GM23338 (cell line): ENCODE data around the gene OLA1. TPM values are rescaled to one million over a fixed set of nuclear protein-coding genes. Genes with fewer than 3 reads are reported as not detected.

Source experiments
- ATAC-seq: fragments of 200-7000 bp; cut with Tn5 transposase; 3 replicates; pipeline ENCODE4 v1.9.1; 2020
- DNase-seq: peaks from one replicate; pipeline ENCODE4 v3.0.0-alpha.2; 2015; ENCODE audit warnings: low spot score
- H2AFZ ChIP-seq: fragments of 200-600 bp; sonication (generic); 2 replicates; pipeline ENCODE4 v1.8.0; 2016; ENCODE audit warnings: antibody characterized with exemption, mild to moderate bottlenecking, moderate library complexity
- H3F3A ChIP-seq: fragments of 200-600 bp; sonication (generic); replicated peaks from 2 replicates; pipeline ENCODE4 v1.8.0; 2017; ENCODE audit warnings: antibody characterized with exemption, mixed run types, low read depth
- H3K27ac ChIP-seq: fragments of 200-600 bp; sonication (generic); 2 replicates; pipeline ENCODE4 v1.6.1; 2016; ENCODE audit warnings: low read depth
- H3K27me3 ChIP-seq: fragments of 200-600 bp; sonication (generic); 2 replicates; pipeline ENCODE4 v1.8.0; 2016; ENCODE audit warnings: mild to moderate bottlenecking, mixed run types, moderate library complexity; ENCODE audit not compliant: insufficient read depth
- H3K36me3 ChIP-seq: fragments of 200-600 bp; sonication (generic); 2 replicates; pipeline ENCODE4 v1.8.0; 2016; ENCODE audit warnings: mild to moderate bottlenecking; ENCODE audit not compliant: insufficient read depth
- H3K4me1 ChIP-seq: fragments of 200-600 bp; sonication (generic); 2 replicates; pipeline ENCODE4 v1.8.0; 2016; ENCODE audit warnings: mild to moderate bottlenecking, moderate library complexity; ENCODE audit not compliant: insufficient read depth
- H3K4me2 ChIP-seq: fragments of 200-600 bp; sonication (generic); 2 replicates; pipeline ENCODE4 v1.7.1; 2017; ENCODE audit warnings: mixed run types
- H3K4me3 ChIP-seq: fragments of 200-600 bp; sonication (generic); 2 replicates; pipeline ENCODE4 v1.6.1; 2016; ENCODE audit warnings: mixed run types
- H3K79me2 ChIP-seq: fragments of 200-600 bp; sonication (generic); replicated peaks from 2 replicates; pipeline ENCODE4 v1.8.0; 2017; ENCODE audit warnings: mild to moderate bottlenecking; ENCODE audit not compliant: insufficient read depth
- H3K9me2 ChIP-seq: fragments of 200-600 bp; sonication (generic); 2 replicates; pipeline ENCODE4 v1.8.0; 2017; ENCODE audit not compliant: insufficient read depth
- H4K20me1 ChIP-seq: fragments of 200-600 bp; sonication (generic); replicated peaks from 2 replicates; pipeline ENCODE4 v1.8.0; 2017; ENCODE audit warnings: mild to moderate bottlenecking; ENCODE audit not compliant: insufficient read depth
- H3K27ac Mint-ChIP-seq: 2 replicates; pipeline ENCODE4 v1.8.0; 2020; ENCODE audit warnings: inconsistent platforms, mild to moderate bottlenecking, moderate library complexity, mixed read lengths
- H3K27me3 Mint-ChIP-seq: 3 replicates; pipeline ENCODE4 v1.8.0; 2022; ENCODE audit warnings: low read depth, mild to moderate bottlenecking, moderate library complexity, mixed read lengths, inconsistent platforms; ENCODE audit not compliant: insufficient read depth, poor library complexity
- H3K36me3 Mint-ChIP-seq: 3 replicates; pipeline ENCODE4 v1.8.0; 2021; ENCODE audit warnings: low read depth, mild to moderate bottlenecking, inconsistent platforms, moderate library complexity, mixed read lengths
- H3K4me1 Mint-ChIP-seq: 3 replicates; pipeline ENCODE4 v1.8.0; 2020; ENCODE audit warnings: mild to moderate bottlenecking, inconsistent platforms, mixed read lengths
- H3K4me3 Mint-ChIP-seq: 3 replicates; pipeline ENCODE4 v1.8.0; 2021; ENCODE audit warnings: moderate library complexity, mild to moderate bottlenecking, inconsistent platforms, mixed read lengths
- H3K9me3 Mint-ChIP-seq: 3 replicates; pipeline ENCODE4 v1.8.0; 2020; ENCODE audit warnings: moderate library complexity, mild to moderate bottlenecking, inconsistent platforms, mixed read lengths
- CREB1 ChIP-seq: fragments of 250-450 bp; sonication (Bioruptor Pico); IDR thresholded peaks from 2 replicates; pipeline ENCODE4 v1.5.0; 2020; ENCODE audit warnings: low read depth, mild to moderate bottlenecking, moderate library complexity
- EZH2 ChIP-seq: fragments of 200-600 bp; sonication (generic); IDR thresholded peaks from one replicate; pipeline ENCODE4 v1.8.0; 2017; ENCODE audit warnings: antibody characterized with exemption, mild to moderate bottlenecking, low read depth; ENCODE audit not compliant: unreplicated experiment
- EZH2phosphoT487 ChIP-seq: fragments of 200-600 bp; sonication (generic); IDR thresholded peaks from one replicate; pipeline ENCODE4 v1.8.1; 2018; ENCODE audit warnings: antibody characterized with exemption; ENCODE audit not compliant: unreplicated experiment
- JUNB ChIP-seq: IDR thresholded peaks from one replicate; pipeline ENCODE4 v1.6.1; 2016; ENCODE audit warnings: antibody characterized with exemption; ENCODE audit not compliant: unreplicated experiment
- NANOG ChIP-seq: IDR thresholded peaks from 2 replicates; pipeline ENCODE4 v1.6.1; 2016; ENCODE audit warnings: antibody characterized with exemption, borderline replicate concordance
- POLR2AphosphoS5 ChIP-seq: IDR thresholded peaks from 2 replicates; pipeline ENCODE4 v1.6.1; 2016; ENCODE audit warnings: antibody characterized with exemption, low read depth
- STAT1 ChIP-seq: IDR thresholded peaks from one replicate; pipeline ENCODE4 v1.6.1; 2016; ENCODE audit warnings: antibody characterized with exemption; ENCODE audit not compliant: unreplicated experiment
- ZNF114 ChIP-seq: fragments of 250-450 bp; sonication (Bioruptor Pico); IDR thresholded peaks from 2 replicates; pipeline ENCODE4 v1.5.0; 2020; ENCODE audit warnings: mild to moderate bottlenecking, moderate library complexity
- ZNF331 ChIP-seq: fragments of 250-450 bp; sonication (Bioruptor Pico); IDR thresholded peaks from 2 replicates; pipeline ENCODE4 v1.5.0; 2020; ENCODE audit warnings: low read depth, mild to moderate bottlenecking, moderate library complexity
- polyA plus RNA-seq: library from polyadenylated mRNA; unstranded; fragments of >200 nt; fragmentation: Nextera tagmentation; extraction: Ambion mirVana; gene quantifications from 2 replicates; pipeline ENCODE4 v1.2.1, GENCODE V29; 2016
- total RNA-seq: library from RNA; depleted of rRNA; stranded (reverse); fragments of >200 nt; shearing (Covaris generic); gene quantifications from 2 replicates; pipeline ENCODE4 v1.2.3, GENCODE V29; 2014
- TF ChIP-seq, protein P1 (sequence below), 2 experiments: fragments of 200-600 bp in 1 of 2; sonication (generic) in 1 of 2; conservative IDR thresholded peaks; 2 replicates each; pipeline versions ENCODE4 v1.5.1 to v1.6.1; 2016 to 2017; ENCODE audit warnings: antibody characterized with exemption in 2 of 2, low read depth in 2 of 2, mild to moderate bottlenecking in 2 of 2, moderate library complexity in 1 of 2
- TF ChIP-seq, protein P2 (sequence below): IDR thresholded peaks from 2 replicates; pipeline ENCODE4 v1.6.1; 2016; ENCODE audit warnings: antibody characterized with exemption
- TF ChIP-seq, protein P3 (sequence below): IDR thresholded peaks from one replicate; pipeline ENCODE4 v1.6.1; 2018; ENCODE audit warnings: antibody characterized with exemption; ENCODE audit not compliant: unreplicated experiment

The OLA1 gene
- total and polyA plus RNA-seq, 2 experiments from 2014 or later: 104 to 242 TPM

DNA sequence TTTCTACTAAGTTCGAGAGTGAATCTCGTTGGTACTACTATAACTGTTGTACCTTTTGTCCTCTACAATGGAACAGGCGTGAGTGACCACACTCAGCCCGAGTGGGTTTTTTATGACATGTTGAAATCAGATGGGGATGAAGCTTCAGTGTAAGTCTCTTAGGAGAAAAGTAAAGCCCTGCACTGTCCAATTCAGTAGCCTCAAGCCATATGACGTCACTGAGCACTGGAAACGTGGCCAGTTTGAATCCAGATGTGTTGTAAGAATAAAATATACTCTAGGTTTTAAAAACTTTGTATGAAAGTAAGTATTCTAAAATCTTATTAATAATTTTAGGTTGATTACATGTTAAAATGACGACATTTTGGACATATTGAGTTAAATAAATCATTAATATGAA is 181.5 kb downstream of the OLA1 start:
- no peak for TF ChIP-seq JUNB
- Mint-ChIP-seq H3K9me3 (peaks cover 2% of the 10 kb centered on the region; the same call in 2 of the 3 replicates), H3K27ac (no peak overlapping the region), H3K36me3 (no peaks in the 10 kb centered on the region; the same call in 2 of the 3 replicates), H3K27me3 (peaks cover 8% of the 10 kb centered on the region), H3K4me1 (peaks cover 26% of the 10 kb centered on the region), H3K4me3 (no peak overlapping the region)
- no peak overlapping the region for H3K4me2 ChIP-seq
- no peaks in the 10 kb centered on the region for H3K9me2 ChIP-seq
- no peak overlapping the region for H3K27ac ChIP-seq
- H3K27me3 ChIP-seq: no peaks in the 10 kb centered on the region
- H3K79me2 ChIP-seq: no peaks in the 10 kb centered on the region
- no peaks in the 10 kb centered on the region for H3F3A ChIP-seq
- DNase-seq (no peak), ATAC-seq (no peak)
- H4K20me1 ChIP-seq: no peaks in the 10 kb centered on the region
- peaks cover 16% of the 10 kb centered on the region for H3K4me1 ChIP-seq
- 0 out of 2 replicates have a peak overlapping the region, but pooled peaks have one; percentile 35 for H2AFZ ChIP-seq
- no peak overlapping the region for H3K4me3 ChIP-seq
- H3K36me3 ChIP-seq: no peaks in the 10 kb centered on the region

DNA sequence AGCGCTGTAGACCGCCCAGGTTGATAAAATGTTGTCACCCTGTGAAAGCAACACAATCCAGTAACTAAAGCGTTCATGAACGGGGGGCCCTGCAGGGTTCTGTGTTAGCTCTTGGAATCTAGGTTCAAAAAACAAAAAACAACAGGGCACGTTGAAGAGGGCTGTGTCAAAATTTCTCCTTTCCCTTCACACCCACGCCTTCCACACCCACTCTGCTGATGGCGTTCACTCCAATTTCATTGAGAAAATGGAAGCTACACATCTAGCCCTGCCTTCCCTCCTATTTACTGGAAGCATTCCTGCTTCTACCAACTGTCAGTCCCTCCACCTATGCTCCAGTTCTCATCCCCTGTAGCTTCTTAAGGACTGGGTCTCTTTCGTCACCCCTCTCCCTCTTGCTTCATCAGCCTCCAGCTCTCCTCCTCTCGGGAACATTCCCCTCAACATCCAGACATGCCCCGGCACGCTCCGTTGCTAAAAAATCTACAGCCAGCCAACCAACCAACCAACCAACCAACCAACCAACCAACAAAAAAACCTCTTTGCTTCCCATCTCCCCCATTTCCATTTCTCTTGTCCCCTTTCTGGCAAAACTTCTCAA is 184.7 kb downstream of the OLA1 start:
- H3K27me3 ChIP-seq: no peaks in the 10 kb centered on the region
- H3K27me3 Mint-ChIP-seq: peaks cover 10% of the 10 kb centered on the region
- no peaks in the 10 kb centered on the region for H3F3A ChIP-seq
- no peaks in the 10 kb centered on the region for H4K20me1 ChIP-seq
- no peak overlapping the region for H3K4me3 ChIP-seq
- H3K79me2 ChIP-seq: no peaks in the 10 kb centered on the region
- no peak overlapping the region for H3K4me2 ChIP-seq
- peaks cover 14% of the 10 kb centered on the region for H3K9me3 Mint-ChIP-seq
- ATAC-seq (no peak), DNase-seq (no peak)
- peaks cover 19% of the 10 kb centered on the region for H3K4me1 ChIP-seq
- no peak overlapping the region for H3K27ac ChIP-seq
- H3K4me3 Mint-ChIP-seq: no peak overlapping the region; the same call in 2 of the 3 replicates
- H3K27ac Mint-ChIP-seq: 0 out of 2 replicates have a peak overlapping the region, but pooled peaks have one; percentile 13
- H2AFZ ChIP-seq: peak overlapping the region; percentile 39
- no peaks in the 10 kb centered on the region for H3K9me2 ChIP-seq
- peaks cover 13% of the 10 kb centered on the region for H3K36me3 Mint-ChIP-seq
- no peaks in the 10 kb centered on the region for H3K36me3 ChIP-seq
- peaks cover 17% of the 10 kb centered on the region for H3K4me1 Mint-ChIP-seq
- TF ChIP-seq, protein P1, sequence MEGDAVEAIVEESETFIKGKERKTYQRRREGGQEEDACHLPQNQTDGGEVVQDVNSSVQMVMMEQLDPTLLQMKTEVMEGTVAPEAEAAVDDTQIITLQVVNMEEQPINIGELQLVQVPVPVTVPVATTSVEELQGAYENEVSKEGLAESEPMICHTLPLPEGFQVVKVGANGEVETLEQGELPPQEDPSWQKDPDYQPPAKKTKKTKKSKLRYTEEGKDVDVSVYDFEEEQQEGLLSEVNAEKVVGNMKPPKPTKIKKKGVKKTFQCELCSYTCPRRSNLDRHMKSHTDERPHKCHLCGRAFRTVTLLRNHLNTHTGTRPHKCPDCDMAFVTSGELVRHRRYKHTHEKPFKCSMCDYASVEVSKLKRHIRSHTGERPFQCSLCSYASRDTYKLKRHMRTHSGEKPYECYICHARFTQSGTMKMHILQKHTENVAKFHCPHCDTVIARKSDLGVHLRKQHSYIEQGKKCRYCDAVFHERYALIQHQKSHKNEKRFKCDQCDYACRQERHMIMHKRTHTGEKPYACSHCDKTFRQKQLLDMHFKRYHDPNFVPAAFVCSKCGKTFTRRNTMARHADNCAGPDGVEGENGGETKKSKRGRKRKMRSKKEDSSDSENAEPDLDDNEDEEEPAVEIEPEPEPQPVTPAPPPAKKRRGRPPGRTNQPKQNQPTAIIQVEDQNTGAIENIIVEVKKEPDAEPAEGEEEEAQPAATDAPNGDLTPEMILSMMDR (conservative IDR thresholded peaks at IDR 0.05; ENCODE audit: low read depth in 2 of 2): no peak
- TF ChIP-seq, protein P2, sequence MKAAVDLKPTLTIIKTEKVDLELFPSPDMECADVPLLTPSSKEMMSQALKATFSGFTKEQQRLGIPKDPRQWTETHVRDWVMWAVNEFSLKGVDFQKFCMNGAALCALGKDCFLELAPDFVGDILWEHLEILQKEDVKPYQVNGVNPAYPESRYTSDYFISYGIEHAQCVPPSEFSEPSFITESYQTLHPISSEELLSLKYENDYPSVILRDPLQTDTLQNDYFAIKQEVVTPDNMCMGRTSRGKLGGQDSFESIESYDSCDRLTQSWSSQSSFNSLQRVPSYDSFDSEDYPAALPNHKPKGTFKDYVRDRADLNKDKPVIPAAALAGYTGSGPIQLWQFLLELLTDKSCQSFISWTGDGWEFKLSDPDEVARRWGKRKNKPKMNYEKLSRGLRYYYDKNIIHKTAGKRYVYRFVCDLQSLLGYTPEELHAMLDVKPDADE: no peak
- TF ChIP-seq NANOG (no peak), ZNF331 (no peak), STAT1 (no peak), EZH2phosphoT487 (no peak), EZH2 (no peak), POLR2AphosphoS5 (no peak), ZNF114 (CRISPR knock-in tag) (no peak), CREB1 (CRISPR knock-in tag) (no peak), JUNB (no peak)
- TF ChIP-seq, protein P3, sequence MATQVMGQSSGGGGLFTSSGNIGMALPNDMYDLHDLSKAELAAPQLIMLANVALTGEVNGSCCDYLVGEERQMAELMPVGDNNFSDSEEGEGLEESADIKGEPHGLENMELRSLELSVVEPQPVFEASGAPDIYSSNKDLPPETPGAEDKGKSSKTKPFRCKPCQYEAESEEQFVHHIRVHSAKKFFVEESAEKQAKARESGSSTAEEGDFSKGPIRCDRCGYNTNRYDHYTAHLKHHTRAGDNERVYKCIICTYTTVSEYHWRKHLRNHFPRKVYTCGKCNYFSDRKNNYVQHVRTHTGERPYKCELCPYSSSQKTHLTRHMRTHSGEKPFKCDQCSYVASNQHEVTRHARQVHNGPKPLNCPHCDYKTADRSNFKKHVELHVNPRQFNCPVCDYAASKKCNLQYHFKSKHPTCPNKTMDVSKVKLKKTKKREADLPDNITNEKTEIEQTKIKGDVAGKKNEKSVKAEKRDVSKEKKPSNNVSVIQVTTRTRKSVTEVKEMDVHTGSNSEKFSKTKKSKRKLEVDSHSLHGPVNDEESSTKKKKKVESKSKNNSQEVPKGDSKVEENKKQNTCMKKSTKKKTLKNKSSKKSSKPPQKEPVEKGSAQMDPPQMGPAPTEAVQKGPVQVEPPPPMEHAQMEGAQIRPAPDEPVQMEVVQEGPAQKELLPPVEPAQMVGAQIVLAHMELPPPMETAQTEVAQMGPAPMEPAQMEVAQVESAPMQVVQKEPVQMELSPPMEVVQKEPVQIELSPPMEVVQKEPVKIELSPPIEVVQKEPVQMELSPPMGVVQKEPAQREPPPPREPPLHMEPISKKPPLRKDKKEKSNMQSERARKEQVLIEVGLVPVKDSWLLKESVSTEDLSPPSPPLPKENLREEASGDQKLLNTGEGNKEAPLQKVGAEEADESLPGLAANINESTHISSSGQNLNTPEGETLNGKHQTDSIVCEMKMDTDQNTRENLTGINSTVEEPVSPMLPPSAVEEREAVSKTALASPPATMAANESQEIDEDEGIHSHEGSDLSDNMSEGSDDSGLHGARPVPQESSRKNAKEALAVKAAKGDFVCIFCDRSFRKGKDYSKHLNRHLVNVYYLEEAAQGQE: no peak
